B cell (primary cell): ENCODE results near the gene C10orf90.

Experiments used
- EZH2 ChIP-seq: IDR thresholded peaks from 2 replicates; pipeline ENCODE4 v1.6.1; 2012; ENCODE audit warnings: borderline replicate concordance, low read depth, mild to moderate bottlenecking, moderate library complexity, low read length; ENCODE audit not compliant: insufficient read depth, poor library complexity, severe bottlenecking
- TF ChIP-seq, protein P1 (sequence below): fragments of 200-600 bp; IDR thresholded peaks from one replicate; pipeline ENCODE4 v1.8.0; 2022; ENCODE audit warnings: antibody characterized with exemption, mild to moderate bottlenecking

DNA sequence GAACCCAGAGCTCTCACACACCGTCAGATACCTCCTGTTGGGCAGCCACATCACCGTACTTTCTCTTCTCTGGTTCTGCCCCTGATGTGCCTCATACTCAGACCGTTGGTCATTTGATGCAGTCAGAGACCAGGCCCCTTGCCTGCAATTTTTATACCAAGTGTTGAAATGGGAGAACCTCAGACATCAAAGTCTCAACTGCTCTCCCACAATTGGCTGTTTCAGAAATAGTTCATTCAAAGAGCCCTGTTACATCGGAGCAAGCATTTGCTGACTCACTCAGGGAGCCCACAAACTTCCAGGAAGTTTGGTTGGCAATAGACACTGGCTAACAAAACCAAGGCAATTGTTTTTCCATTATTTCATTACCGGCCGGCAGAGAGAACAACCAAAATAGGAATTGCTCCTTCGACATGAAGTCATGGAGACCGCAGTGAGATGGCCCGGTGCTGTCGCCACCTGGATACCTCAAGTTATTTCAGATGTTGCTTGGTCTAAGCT lies 248.7 kb downstream of the C10orf90 start:
- TF ChIP-seq, protein P1, sequence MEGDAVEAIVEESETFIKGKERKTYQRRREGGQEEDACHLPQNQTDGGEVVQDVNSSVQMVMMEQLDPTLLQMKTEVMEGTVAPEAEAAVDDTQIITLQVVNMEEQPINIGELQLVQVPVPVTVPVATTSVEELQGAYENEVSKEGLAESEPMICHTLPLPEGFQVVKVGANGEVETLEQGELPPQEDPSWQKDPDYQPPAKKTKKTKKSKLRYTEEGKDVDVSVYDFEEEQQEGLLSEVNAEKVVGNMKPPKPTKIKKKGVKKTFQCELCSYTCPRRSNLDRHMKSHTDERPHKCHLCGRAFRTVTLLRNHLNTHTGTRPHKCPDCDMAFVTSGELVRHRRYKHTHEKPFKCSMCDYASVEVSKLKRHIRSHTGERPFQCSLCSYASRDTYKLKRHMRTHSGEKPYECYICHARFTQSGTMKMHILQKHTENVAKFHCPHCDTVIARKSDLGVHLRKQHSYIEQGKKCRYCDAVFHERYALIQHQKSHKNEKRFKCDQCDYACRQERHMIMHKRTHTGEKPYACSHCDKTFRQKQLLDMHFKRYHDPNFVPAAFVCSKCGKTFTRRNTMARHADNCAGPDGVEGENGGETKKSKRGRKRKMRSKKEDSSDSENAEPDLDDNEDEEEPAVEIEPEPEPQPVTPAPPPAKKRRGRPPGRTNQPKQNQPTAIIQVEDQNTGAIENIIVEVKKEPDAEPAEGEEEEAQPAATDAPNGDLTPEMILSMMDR, result no peak
- no peak for TF ChIP-seq EZH2
